GM23338 (cell line): ENCODE results near the gene CETP.

Experiments used
- CREB1 ChIP-seq: fragments of 250-450 bp; sonication (Bioruptor Pico); IDR thresholded peaks from 2 replicates; pipeline ENCODE4 v1.5.0; 2020; ENCODE audit warnings: low read depth, mild to moderate bottlenecking, moderate library complexity
- EZH2 ChIP-seq: fragments of 200-600 bp; sonication (generic); IDR thresholded peaks from one replicate; pipeline ENCODE4 v1.8.0; 2017; ENCODE audit warnings: antibody characterized with exemption, mild to moderate bottlenecking, low read depth; ENCODE audit not compliant: unreplicated experiment
- EZH2phosphoT487 ChIP-seq: fragments of 200-600 bp; sonication (generic); IDR thresholded peaks from one replicate; pipeline ENCODE4 v1.8.1; 2018; ENCODE audit warnings: antibody characterized with exemption; ENCODE audit not compliant: unreplicated experiment
- JUNB ChIP-seq: IDR thresholded peaks from one replicate; pipeline ENCODE4 v1.6.1; 2016; ENCODE audit warnings: antibody characterized with exemption; ENCODE audit not compliant: unreplicated experiment
- NANOG ChIP-seq: IDR thresholded peaks from 2 replicates; pipeline ENCODE4 v1.6.1; 2016; ENCODE audit warnings: antibody characterized with exemption, borderline replicate concordance
- POLR2AphosphoS5 ChIP-seq: IDR thresholded peaks from 2 replicates; pipeline ENCODE4 v1.6.1; 2016; ENCODE audit warnings: antibody characterized with exemption, low read depth
- STAT1 ChIP-seq: IDR thresholded peaks from one replicate; pipeline ENCODE4 v1.6.1; 2016; ENCODE audit warnings: antibody characterized with exemption; ENCODE audit not compliant: unreplicated experiment
- ZNF114 ChIP-seq: fragments of 250-450 bp; sonication (Bioruptor Pico); IDR thresholded peaks from 2 replicates; pipeline ENCODE4 v1.5.0; 2020; ENCODE audit warnings: mild to moderate bottlenecking, moderate library complexity
- ZNF331 ChIP-seq: fragments of 250-450 bp; sonication (Bioruptor Pico); IDR thresholded peaks from 2 replicates; pipeline ENCODE4 v1.5.0; 2020; ENCODE audit warnings: low read depth, mild to moderate bottlenecking, moderate library complexity
- TF ChIP-seq, protein P1 (sequence below), 2 experiments: fragments of 200-600 bp in 1 of 2; sonication (generic) in 1 of 2; conservative IDR thresholded peaks; 2 replicates each; pipeline versions ENCODE4 v1.5.1 to v1.6.1; 2016 to 2017; ENCODE audit warnings: antibody characterized with exemption in 2 of 2, low read depth in 2 of 2, mild to moderate bottlenecking in 2 of 2, moderate library complexity in 1 of 2
- TF ChIP-seq, protein P2 (sequence below): IDR thresholded peaks from one replicate; pipeline ENCODE4 v1.6.1; 2018; ENCODE audit warnings: antibody characterized with exemption; ENCODE audit not compliant: unreplicated experiment
- TF ChIP-seq, protein P3 (sequence below): IDR thresholded peaks from 2 replicates; pipeline ENCODE4 v1.6.1; 2016; ENCODE audit warnings: antibody characterized with exemption
- TF ChIP-seq, protein P4 (sequence below): fragments of 250-450 bp; sonication (Bioruptor Pico); IDR thresholded peaks from 2 replicates; pipeline ENCODE4 v1.5.0; 2020; ENCODE audit warnings: mild to moderate bottlenecking, moderate library complexity

DNA sequence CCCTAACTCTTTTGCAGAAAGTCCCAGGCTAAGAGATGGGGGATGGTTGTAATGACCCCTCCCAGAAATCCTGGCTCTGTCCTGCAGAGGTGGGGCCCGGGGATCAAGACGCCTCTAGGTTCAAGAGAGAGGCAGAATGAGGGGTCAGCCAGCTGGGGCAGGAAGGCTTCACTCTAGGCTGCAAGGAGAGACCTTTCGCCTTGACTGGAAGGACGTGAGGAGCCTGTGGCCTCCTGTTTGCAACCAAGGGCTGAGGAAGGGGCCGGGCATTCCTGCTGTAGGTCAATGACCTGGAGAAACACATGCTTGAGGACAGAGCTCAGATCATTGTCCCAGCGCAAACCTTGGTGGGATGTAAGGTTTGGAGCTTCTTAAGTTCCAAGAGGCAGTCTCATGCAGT lies 8.7 kb upstream of the CETP start:
- TF ChIP-seq, protein P1, sequence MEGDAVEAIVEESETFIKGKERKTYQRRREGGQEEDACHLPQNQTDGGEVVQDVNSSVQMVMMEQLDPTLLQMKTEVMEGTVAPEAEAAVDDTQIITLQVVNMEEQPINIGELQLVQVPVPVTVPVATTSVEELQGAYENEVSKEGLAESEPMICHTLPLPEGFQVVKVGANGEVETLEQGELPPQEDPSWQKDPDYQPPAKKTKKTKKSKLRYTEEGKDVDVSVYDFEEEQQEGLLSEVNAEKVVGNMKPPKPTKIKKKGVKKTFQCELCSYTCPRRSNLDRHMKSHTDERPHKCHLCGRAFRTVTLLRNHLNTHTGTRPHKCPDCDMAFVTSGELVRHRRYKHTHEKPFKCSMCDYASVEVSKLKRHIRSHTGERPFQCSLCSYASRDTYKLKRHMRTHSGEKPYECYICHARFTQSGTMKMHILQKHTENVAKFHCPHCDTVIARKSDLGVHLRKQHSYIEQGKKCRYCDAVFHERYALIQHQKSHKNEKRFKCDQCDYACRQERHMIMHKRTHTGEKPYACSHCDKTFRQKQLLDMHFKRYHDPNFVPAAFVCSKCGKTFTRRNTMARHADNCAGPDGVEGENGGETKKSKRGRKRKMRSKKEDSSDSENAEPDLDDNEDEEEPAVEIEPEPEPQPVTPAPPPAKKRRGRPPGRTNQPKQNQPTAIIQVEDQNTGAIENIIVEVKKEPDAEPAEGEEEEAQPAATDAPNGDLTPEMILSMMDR (conservative IDR thresholded peaks at IDR 0.05; ENCODE audit: low read depth in 2 of 2) = no peak
- no peak for TF ChIP-seq EZH2phosphoT487
- no peak for TF ChIP-seq EZH2
- TF ChIP-seq JUNB = no peak
- no peak for TF ChIP-seq ZNF331 (CRISPR knock-in tag)
- TF ChIP-seq POLR2AphosphoS5 = no peak
- TF ChIP-seq, protein P2, sequence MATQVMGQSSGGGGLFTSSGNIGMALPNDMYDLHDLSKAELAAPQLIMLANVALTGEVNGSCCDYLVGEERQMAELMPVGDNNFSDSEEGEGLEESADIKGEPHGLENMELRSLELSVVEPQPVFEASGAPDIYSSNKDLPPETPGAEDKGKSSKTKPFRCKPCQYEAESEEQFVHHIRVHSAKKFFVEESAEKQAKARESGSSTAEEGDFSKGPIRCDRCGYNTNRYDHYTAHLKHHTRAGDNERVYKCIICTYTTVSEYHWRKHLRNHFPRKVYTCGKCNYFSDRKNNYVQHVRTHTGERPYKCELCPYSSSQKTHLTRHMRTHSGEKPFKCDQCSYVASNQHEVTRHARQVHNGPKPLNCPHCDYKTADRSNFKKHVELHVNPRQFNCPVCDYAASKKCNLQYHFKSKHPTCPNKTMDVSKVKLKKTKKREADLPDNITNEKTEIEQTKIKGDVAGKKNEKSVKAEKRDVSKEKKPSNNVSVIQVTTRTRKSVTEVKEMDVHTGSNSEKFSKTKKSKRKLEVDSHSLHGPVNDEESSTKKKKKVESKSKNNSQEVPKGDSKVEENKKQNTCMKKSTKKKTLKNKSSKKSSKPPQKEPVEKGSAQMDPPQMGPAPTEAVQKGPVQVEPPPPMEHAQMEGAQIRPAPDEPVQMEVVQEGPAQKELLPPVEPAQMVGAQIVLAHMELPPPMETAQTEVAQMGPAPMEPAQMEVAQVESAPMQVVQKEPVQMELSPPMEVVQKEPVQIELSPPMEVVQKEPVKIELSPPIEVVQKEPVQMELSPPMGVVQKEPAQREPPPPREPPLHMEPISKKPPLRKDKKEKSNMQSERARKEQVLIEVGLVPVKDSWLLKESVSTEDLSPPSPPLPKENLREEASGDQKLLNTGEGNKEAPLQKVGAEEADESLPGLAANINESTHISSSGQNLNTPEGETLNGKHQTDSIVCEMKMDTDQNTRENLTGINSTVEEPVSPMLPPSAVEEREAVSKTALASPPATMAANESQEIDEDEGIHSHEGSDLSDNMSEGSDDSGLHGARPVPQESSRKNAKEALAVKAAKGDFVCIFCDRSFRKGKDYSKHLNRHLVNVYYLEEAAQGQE = no peak
- TF ChIP-seq NANOG = no peak
- TF ChIP-seq CREB1 (CRISPR knock-in tag) = no peak
- no peak for TF ChIP-seq ZNF114 (CRISPR knock-in tag)
- TF ChIP-seq STAT1 = no peak
- TF ChIP-seq, protein P3, sequence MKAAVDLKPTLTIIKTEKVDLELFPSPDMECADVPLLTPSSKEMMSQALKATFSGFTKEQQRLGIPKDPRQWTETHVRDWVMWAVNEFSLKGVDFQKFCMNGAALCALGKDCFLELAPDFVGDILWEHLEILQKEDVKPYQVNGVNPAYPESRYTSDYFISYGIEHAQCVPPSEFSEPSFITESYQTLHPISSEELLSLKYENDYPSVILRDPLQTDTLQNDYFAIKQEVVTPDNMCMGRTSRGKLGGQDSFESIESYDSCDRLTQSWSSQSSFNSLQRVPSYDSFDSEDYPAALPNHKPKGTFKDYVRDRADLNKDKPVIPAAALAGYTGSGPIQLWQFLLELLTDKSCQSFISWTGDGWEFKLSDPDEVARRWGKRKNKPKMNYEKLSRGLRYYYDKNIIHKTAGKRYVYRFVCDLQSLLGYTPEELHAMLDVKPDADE = no peak
- TF ChIP-seq, protein P4, sequence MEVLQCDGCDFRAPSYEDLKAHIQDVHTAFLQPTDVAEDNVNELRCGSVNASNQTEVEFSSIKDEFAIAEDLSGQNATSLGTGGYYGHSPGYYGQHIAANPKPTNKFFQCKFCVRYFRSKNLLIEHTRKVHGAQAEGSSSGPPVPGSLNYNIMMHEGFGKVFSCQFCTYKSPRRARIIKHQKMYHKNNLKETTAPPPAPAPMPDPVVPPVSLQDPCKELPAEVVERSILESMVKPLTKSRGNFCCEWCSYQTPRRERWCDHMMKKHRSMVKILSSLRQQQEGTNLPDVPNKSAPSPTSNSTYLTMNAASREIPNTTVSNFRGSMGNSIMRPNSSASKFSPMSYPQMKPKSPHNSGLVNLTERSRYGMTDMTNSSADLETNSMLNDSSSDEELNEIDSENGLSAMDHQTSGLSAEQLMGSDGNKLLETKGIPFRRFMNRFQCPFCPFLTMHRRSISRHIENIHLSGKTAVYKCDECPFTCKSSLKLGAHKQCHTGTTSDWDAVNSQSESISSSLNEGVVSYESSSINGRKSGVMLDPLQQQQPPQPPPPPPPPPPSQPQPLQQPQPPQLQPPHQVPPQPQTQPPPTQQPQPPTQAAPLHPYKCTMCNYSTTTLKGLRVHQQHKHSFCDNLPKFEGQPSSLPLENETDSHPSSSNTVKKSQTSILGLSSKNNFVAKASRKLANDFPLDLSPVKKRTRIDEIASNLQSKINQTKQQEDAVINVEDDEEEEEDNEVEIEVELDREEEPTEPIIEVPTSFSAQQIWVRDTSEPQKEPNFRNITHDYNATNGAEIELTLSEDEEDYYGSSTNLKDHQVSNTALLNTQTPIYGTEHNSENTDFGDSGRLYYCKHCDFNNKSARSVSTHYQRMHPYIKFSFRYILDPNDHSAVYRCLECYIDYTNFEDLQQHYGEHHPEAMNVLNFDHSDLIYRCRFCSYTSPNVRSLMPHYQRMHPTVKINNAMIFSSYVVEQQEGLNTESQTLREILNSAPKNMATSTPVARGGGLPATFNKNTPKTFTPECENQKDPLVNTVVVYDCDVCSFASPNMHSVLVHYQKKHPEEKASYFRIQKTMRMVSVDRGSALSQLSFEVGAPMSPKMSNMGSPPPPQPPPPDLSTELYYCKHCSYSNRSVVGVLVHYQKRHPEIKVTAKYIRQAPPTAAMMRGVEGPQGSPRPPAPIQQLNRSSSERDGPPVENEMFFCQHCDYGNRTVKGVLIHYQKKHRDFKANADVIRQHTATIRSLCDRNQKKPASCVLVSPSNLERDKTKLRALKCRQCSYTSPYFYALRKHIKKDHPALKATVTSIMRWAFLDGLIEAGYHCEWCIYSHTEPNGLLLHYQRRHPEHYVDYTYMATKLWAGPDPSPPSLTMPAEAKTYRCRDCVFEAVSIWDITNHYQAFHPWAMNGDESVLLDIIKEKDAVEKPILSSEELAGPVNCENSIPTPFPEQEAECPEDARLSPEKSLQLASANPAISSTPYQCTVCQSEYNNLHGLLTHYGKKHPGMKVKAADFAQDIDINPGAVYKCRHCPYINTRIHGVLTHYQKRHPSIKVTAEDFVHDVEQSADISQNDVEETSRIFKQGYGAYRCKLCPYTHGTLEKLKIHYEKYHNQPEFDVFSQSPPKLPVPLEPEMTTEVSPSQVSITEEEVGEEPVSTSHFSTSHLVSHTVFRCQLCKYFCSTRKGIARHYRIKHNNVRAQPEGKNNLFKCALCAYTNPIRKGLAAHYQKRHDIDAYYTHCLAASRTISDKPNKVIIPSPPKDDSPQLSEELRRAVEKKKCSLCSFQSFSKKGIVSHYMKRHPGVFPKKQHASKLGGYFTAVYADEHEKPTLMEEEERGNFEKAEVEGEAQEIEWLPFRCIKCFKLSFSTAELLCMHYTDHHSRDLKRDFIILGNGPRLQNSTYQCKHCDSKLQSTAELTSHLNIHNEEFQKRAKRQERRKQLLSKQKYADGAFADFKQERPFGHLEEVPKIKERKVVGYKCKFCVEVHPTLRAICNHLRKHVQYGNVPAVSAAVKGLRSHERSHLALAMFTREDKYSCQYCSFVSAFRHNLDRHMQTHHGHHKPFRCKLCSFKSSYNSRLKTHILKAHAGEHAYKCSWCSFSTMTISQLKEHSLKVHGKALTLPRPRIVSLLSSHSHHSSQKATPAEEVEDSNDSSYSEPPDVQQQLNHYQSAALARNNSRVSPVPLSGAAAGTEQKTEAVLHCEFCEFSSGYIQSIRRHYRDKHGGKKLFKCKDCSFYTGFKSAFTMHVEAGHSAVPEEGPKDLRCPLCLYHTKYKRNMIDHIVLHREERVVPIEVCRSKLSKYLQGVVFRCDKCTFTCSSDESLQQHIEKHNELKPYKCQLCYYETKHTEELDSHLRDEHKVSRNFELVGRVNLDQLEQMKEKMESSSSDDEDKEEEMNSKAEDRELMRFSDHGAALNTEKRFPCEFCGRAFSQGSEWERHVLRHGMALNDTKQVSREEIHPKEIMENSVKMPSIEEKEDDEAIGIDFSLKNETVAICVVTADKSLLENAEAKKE (CRISPR knock-in tag) = no peak
